HCT116 (cell line): ENCODE measurements around the gene PIGX. TPM values are rescaled to one million over a fixed set of nuclear protein-coding genes. Genes with fewer than 3 reads are reported as not detected.

Experiments used
- ATAC-seq: fragments of 200-7000 bp; cut with Tn5 transposase; 2 replicates; pipeline ENCODE4 v1.9.1; 2020; ENCODE audit warnings: mild to moderate bottlenecking, moderate library complexity
- BruUV-seq: library from RNA; stranded (reverse); fragments of 400-500 nt; replicated peaks from 2 replicates; lab custom pipeline; 2021; lab: Mats Ljungman, UMichigan
- CTCF ChIA-PET: fragments of 300-600 bp; sonication (Branson Sonifier 250); formaldehyde crosslinking; loops from one replicate; lab custom pipeline; 2021; ENCODE audit warnings: antibody characterized with exemption; lab: Charles Lee
- POLR2A ChIA-PET: fragments of 300-600, 350-600 bp; sonication (Branson Sonifier 250); formaldehyde crosslinking; loops from one replicate; lab custom pipeline; 2021; ENCODE audit warnings: antibody characterized with exemption; lab: Charles Lee
- RAD21 ChIA-PET, 2 experiments: fragments of 300-600 bp; sonication (Branson Sonifier 250); formaldehyde crosslinking; loops; one replicate each; lab custom pipeline; 2023; ENCODE audit warnings: low total read pairs in 2 of 2; ENCODE audit not compliant: uncharacterized antibody in 2 of 2, unreplicated experiment in 2 of 2, low non-redundant PET in 1 of 2; lab: Charles Lee
- DNase-seq: peaks from one replicate; pipeline ENCODE4 v3.0.0-alpha.2; 2010; ENCODE audit warnings: low read depth, low spot score
- H2AFZ ChIP-seq: fragments of 200-600 bp; shearing (Covaris generic), sonication (generic); 2 replicates; pipeline ENCODE4 v1.6.1; 2017; ENCODE audit warnings: low read depth, mixed run types, mixed read lengths, antibody characterized with exemption, low read length; ENCODE audit not compliant: poor library complexity, severe bottlenecking
- H3K27ac ChIP-seq: 2 replicates; pipeline ENCODE4 v1.5.1; 2012; ENCODE audit warnings: low read depth, low read length
- H3K27me3 ChIP-seq: fragments of 200-600 bp; sonication (generic); 2 replicates; pipeline ENCODE4 v1.6.1; 2016; ENCODE audit warnings: mixed run types, low read length, mixed read lengths; ENCODE audit not compliant: insufficient read depth
- H3K36me3 ChIP-seq, 2 experiments: fragments of 200-500 bp in 1 of 2; fragments of 200-600 bp in 1 of 2; sonication (Bioruptor generic) in 1 of 2; sonication (generic) in 1 of 2; 2 replicates each; pipeline versions ENCODE4 v1.5.1 to v1.6.1; 2014 to 2016; ENCODE audit warnings: low read length in 2 of 2, inconsistent platforms in 1 of 2, mixed read lengths in 1 of 2, mixed run types in 1 of 2; ENCODE audit not compliant: insufficient read depth in 2 of 2, control insufficient read depth in 1 of 2
- H3K4me1 ChIP-seq, 2 experiments: fragments of 200-600 bp in 1 of 2; sonication (generic) in 1 of 2; 2 replicates each; pipeline versions ENCODE4 v1.5.1 to v1.6.1; 2012 to 2017; ENCODE audit warnings: low read length in 2 of 2, inconsistent platforms in 1 of 2, mild to moderate bottlenecking in 1 of 2, mixed read lengths in 1 of 2, mixed run types in 1 of 2, moderate library complexity in 1 of 2; ENCODE audit not compliant: insufficient read depth in 2 of 2, control insufficient read depth in 1 of 2
- H3K4me2 ChIP-seq: fragments of 200-600 bp; sonication (generic); 2 replicates; pipeline ENCODE4 v1.6.1; 2017; ENCODE audit warnings: mixed run types, low read length, mixed read lengths
- H3K4me3 ChIP-seq, 2 experiments: fragments of 200-600 bp in 1 of 2; sonication (generic) in 1 of 2; replicated peaks in 1 of 2; 2 replicates each; pipeline ENCODE4 v1.5.1; 2011 to 2016; ENCODE audit warnings: low read length in 2 of 2, control low read depth in 1 of 2, low read depth in 1 of 2, mild to moderate bottlenecking in 1 of 2, mixed read lengths in 1 of 2, mixed run types in 1 of 2
- H3K79me2 ChIP-seq: fragments of 200-600 bp; sonication (generic); 2 replicates; pipeline ENCODE4 v1.6.1; 2017; ENCODE audit warnings: mild to moderate bottlenecking, mixed run types, low read length, moderate library complexity, mixed read lengths; ENCODE audit not compliant: insufficient read depth
- H3K9ac ChIP-seq: fragments of 200-600 bp; sonication (generic); 2 replicates; pipeline ENCODE4 v1.6.1; 2016; ENCODE audit warnings: low read length, mixed read lengths
- H3K9me2 ChIP-seq: fragments of 200-600 bp; sonication (generic), shearing (Covaris generic); 2 replicates; pipeline ENCODE4 v1.6.1; 2017; ENCODE audit warnings: mixed run types, mild to moderate bottlenecking, moderate library complexity; ENCODE audit not compliant: insufficient read depth
- H3K9me3 ChIP-seq, 2 experiments: fragments of 200-500 bp in 1 of 2; fragments of 200-600 bp in 1 of 2; sonication (Bioruptor generic) in 1 of 2; sonication (generic) in 1 of 2; 2 replicates each; pipeline ENCODE4 v1.6.1; 2014 to 2017; ENCODE audit warnings: low read length in 2 of 2, mixed read lengths in 2 of 2, inconsistent platforms in 1 of 2, low read depth in 1 of 2, mild to moderate bottlenecking in 1 of 2, mixed run types in 1 of 2, moderate library complexity in 1 of 2; ENCODE audit not compliant: control insufficient read depth in 1 of 2, insufficient read depth in 1 of 2
- H4K20me1 ChIP-seq: fragments of 200-600 bp; sonication (generic), shearing (Covaris generic); 2 replicates; pipeline ENCODE4 v1.6.1; 2017; ENCODE audit warnings: mixed run types, mild to moderate bottlenecking, moderate library complexity; ENCODE audit not compliant: insufficient read depth
- CBX3 ChIP-seq: IDR thresholded peaks from 2 replicates; pipeline ENCODE4 v1.6.1; 2012; ENCODE audit warnings: low read depth
- CEBPB ChIP-seq: IDR thresholded peaks from 2 replicates; pipeline ENCODE4 v1.6.1; 2012; ENCODE audit warnings: low read depth
- CTCF ChIP-seq, 3 experiments: fragments of 200-600 bp in 1 of 3; sonication (generic) in 1 of 3; IDR thresholded peaks in 2 of 3; conservative IDR thresholded peaks in 1 of 3; 2 replicates each; pipeline ENCODE4 v1.5.1; 2012 to 2017; ENCODE audit warnings: low read depth in 2 of 3, low read length in 2 of 3, antibody characterized with exemption in 1 of 3, borderline replicate concordance in 1 of 3, control low read depth in 1 of 3, mild to moderate bottlenecking in 1 of 3, mixed read lengths in 1 of 3, mixed run types in 1 of 3, moderate library complexity in 1 of 3; ENCODE audit not compliant: insufficient read depth in 1 of 3
- EGR1 ChIP-seq: IDR thresholded peaks from 2 replicates; pipeline ENCODE4 v1.6.1; 2012; ENCODE audit warnings: low read depth
- ELF1 ChIP-seq: IDR thresholded peaks from 2 replicates; pipeline ENCODE4 v1.6.1; 2012; ENCODE audit warnings: low read depth, borderline replicate concordance
- EZH2 ChIP-seq: fragments of 200-600 bp; sonication (generic); IDR thresholded peaks from 2 replicates; pipeline ENCODE4 v1.6.1; 2017; ENCODE audit warnings: antibody characterized with exemption, mixed run types
- FOSL1 ChIP-seq: IDR thresholded peaks from 2 replicates; pipeline ENCODE4 v1.6.1; 2012; ENCODE audit warnings: low read depth
- JUND ChIP-seq: IDR thresholded peaks from 2 replicates; pipeline ENCODE4 v1.6.1; 2012
- POLR2A ChIP-seq: IDR thresholded peaks from 2 replicates; pipeline ENCODE4 v1.7.0; 2011; ENCODE audit warnings: borderline replicate concordance; ENCODE audit not compliant: insufficient read depth, insufficient read length; ENCODE audit errors: extremely low read depth
- POLR2AphosphoS5 ChIP-seq: IDR thresholded peaks from 2 replicates; pipeline ENCODE4 v1.6.1; 2011; ENCODE audit warnings: mild to moderate bottlenecking, low read depth, low read length, moderate library complexity
- REST ChIP-seq: IDR thresholded peaks from 2 replicates; pipeline ENCODE4 v1.6.1; 2012; ENCODE audit warnings: low read depth
- SRF ChIP-seq: IDR thresholded peaks from 2 replicates; pipeline ENCODE4 v1.6.1; 2012; ENCODE audit warnings: low read depth
- ZFX ChIP-seq: fragments of 450-650 bp; IDR thresholded peaks from 2 replicates; pipeline ENCODE4 v1.6.1; 2017
- ZNF274 ChIP-seq: fragments of 200-500 bp; sonication (Bioruptor generic); IDR thresholded peaks from 2 replicates; pipeline ENCODE4 v1.6.1; 2014; ENCODE audit warnings: mild to moderate bottlenecking, low read depth, low read length, inconsistent platforms
- intact Hi-C: fragments of 100-400 bp; cut with micrococcal nuclease; formaldehyde crosslinking; loops from 2 replicates; pipeline ENCODE4 v1.10.0; 2022
- total RNA-seq: library from RNA; stranded (reverse); gene quantifications from one replicate; pipeline ENCODE4 v1.2.1, GENCODE V29; 2021; ENCODE audit not compliant: unreplicated experiment

The PIGX gene
- total RNA-seq, 1 experiment from 2014 or later = 27.2 TPM

DNA sequence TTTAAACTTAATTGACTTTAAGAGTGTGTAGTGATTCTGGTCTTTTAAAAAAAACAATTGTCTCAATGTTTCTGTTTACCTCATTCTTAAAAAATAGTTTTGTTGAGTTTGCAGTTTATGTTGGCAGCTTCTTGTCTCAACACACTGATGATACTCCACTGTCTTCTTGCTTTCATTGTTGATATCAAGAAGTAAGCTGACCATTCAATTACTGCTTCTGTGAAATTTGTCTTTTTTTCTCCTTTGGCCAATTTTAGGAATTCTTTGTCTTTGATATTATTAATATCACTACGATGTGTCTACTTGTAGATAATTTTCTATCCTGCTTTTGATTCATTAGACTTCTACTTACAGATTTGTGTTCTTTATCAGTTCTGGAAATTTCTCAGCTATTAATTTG, 58.9 kb downstream of the PIGX start:
- Histone ChIP-seq H3K36me3 (no peaks in the 10 kb centered on the region), H3K4me1 (no peaks in the 10 kb centered on the region), H3K27ac (no peak overlapping the region), H4K20me1 (peaks cover 5% of the 10 kb centered on the region; the same call in 1 of the 2 replicates), H3K4me3 (no peak overlapping the region), H3K4me2 (no peak overlapping the region), H3K79me2 (peaks cover 91% of the 10 kb centered on the region), H3K9me2 (no peaks in the 10 kb centered on the region), H3K9me3 (no peaks in the 10 kb centered on the region), H3K9ac (no peak overlapping the region), H2AFZ (no peak overlapping the region), H3K27me3 (no peaks in the 10 kb centered on the region)
- CTCF ChIA-PET = no interaction called here
- no TSS peak for BruUV-seq
- POLR2A ChIA-PET = no interaction called here
- no peak for TF ChIP-seq POLR2AphosphoS5
- TF ChIP-seq SRF = no peak
- no peak for TF ChIP-seq ELF1
- no peak for TF ChIP-seq ZNF274
- TF ChIP-seq EGR1 = no peak
- no peak for TF ChIP-seq ZFX
- no peak for TF ChIP-seq CEBPB
- no peak for TF ChIP-seq FOSL1
- no peak for TF ChIP-seq EZH2
- TF ChIP-seq REST = no peak
- TF ChIP-seq CTCF (IDR thresholded peaks at IDR 0.05 in 2 of 3, conservative IDR thresholded peaks at IDR 0.05 in 1 of 3; ENCODE audit: borderline replicate concordance in 1 of 3, insufficient read depth in 1 of 3, low read depth in 2 of 3, low read length in 2 of 3) = no peak
- TF ChIP-seq JUND = no peak
- no peak for TF ChIP-seq CBX3
- TF ChIP-seq POLR2A = no peak
- no peak for ATAC-seq
- RAD21 ChIA-PET = no interaction called here
- intact Hi-C loops = no loop called here
- DNase-seq = no peak
